K562 (cell line): ENCODE results near the gene PTOV1. TPM values are rescaled to one million over a fixed set of nuclear protein-coding genes. Genes with fewer than 3 reads are reported as not detected.

Experiments
- ATF1 ChIP-seq, 2 experiments: fragments of 450-650 bp in 1 of 2; IDR thresholded peaks; 2 replicates each; pipeline ENCODE4 v1.6.1; 2016; ENCODE audit warnings: missing compliant biosample characterization in 1 of 2, missing genetic modification characterization in 1 of 2
- C11orf30 ChIP-seq: fragments of 450-650 bp; IDR thresholded peaks from 2 replicates; pipeline ENCODE4 v1.6.1; 2016; ENCODE audit warnings: low read depth, mild to moderate bottlenecking
- CHAMP1 ChIP-seq: fragments of 450-650 bp; IDR thresholded peaks from 2 replicates; pipeline ENCODE4 v1.6.1; 2016; ENCODE audit warnings: mild to moderate bottlenecking
- ELF2 ChIP-seq: fragments of 250-450 bp; sonication (Bioruptor Pico); IDR thresholded peaks from 2 replicates; pipeline ENCODE4 v1.5.0; 2021; ENCODE audit warnings: mild to moderate bottlenecking
- EP400 ChIP-seq: fragments of 450-650 bp; IDR thresholded peaks from 2 replicates; pipeline ENCODE4 v1.6.1; 2017; ENCODE audit warnings: antibody characterized with exemption, mild to moderate bottlenecking, moderate library complexity
- FOXP1 ChIP-seq: sonication (generic); formaldehyde crosslinking; IDR thresholded peaks from 2 replicates; pipeline ENCODE4 v1.8.0; 2022; ENCODE audit warnings: mild to moderate bottlenecking, missing genetic modification reagents
- JUN ChIP-seq, 2 experiments: sonication (generic) in 1 of 2; formaldehyde crosslinking in 1 of 2; IDR thresholded peaks; 2 replicates each; pipeline versions ENCODE4 v1.6.1 to v1.8.0; 2012 to 2022; ENCODE audit warnings: borderline replicate concordance in 2 of 2, mild to moderate bottlenecking in 2 of 2, improper control_type of control experiment in 1 of 2, low read depth in 1 of 2, low read length in 1 of 2, missing genetic modification reagents in 1 of 2
- MBD1 ChIP-seq: fragments of 250-450 bp; sonication (Bioruptor Pico); IDR thresholded peaks from 2 replicates; pipeline ENCODE4 v1.8.0; 2022; ENCODE audit warnings: inconsistent platforms
- NR1H2 ChIP-seq: sonication (generic); formaldehyde crosslinking; IDR thresholded peaks from 2 replicates; pipeline ENCODE4 v1.4.0; 2020; ENCODE audit warnings: mild to moderate bottlenecking, missing genetic modification reagents
- OTX1 ChIP-seq: fragments of 450-650 bp; formaldehyde crosslinking; IDR thresholded peaks from 2 replicates; pipeline ENCODE4 v1.4.0; 2022; ENCODE audit warnings: mild to moderate bottlenecking
- PURB ChIP-seq: sonication (generic); formaldehyde crosslinking; IDR thresholded peaks from 2 replicates; pipeline ENCODE4 v1.9.0; 2021; ENCODE audit warnings: low read depth, mild to moderate bottlenecking, missing genetic modification reagents
- SRSF3 ChIP-seq: fragments of 200-400 bp; formaldehyde crosslinking; IDR thresholded peaks from 2 replicates; pipeline ENCODE4 v1.6.1; 2016; ENCODE audit warnings: mild to moderate bottlenecking, low read length, moderate library complexity; ENCODE audit not compliant: insufficient read depth
- TAF7 ChIP-seq: fragments of 450-650 bp; IDR thresholded peaks from 2 replicates; pipeline ENCODE4 v1.6.1; 2016; ENCODE audit warnings: missing genetic modification characterization, missing compliant biosample characterization
- ZBTB11 ChIP-seq, 3 experiments: fragments of 200-800 bp in 1 of 3; fragments of 250-450 bp in 1 of 3; fragments of 450-650 bp in 1 of 3; sonication (Bioruptor Pico) in 1 of 3; sonication (Bioruptor generic) in 1 of 3; formaldehyde crosslinking in 1 of 3; IDR thresholded peaks; 2 replicates each; pipeline versions ENCODE4 v1.6.1 to v1.8.0; 2016 to 2022; ENCODE audit warnings: mild to moderate bottlenecking in 2 of 3, missing genetic modification characterization in 2 of 3, missing compliant biosample characterization in 1 of 3, moderate library complexity in 1 of 3
- polyA plus RNA-seq, 8 experiments: library from polyadenylated mRNA; depleted of rRNA in 4 of 8; stranded (reverse) in 5 of 8; unstranded in 3 of 8; fragments of >200 nt; fragmentation: Nextera tagmentation in 2 of 8; fragmentation: Illumina TruSeq in 1 of 8; extraction: Ambion mirVana in 2 of 8; extraction: Trizol in 1 of 8; gene quantifications; 2 replicates each; pipeline versions ENCODE4 v1.2.1 to v1.2.3, GENCODE V29; 2011 to 2014; ENCODE audit warnings: inconsistent platforms in 1 of 8, missing spikeins in 1 of 8
- total RNA-seq, 7 experiments: library from RNA; depleted of rRNA in 6 of 7; stranded (reverse); fragments of >200 nt in 6 of 7; fragmentation: Illumina TruSeq in 2 of 7; extraction: Trizol in 2 of 7; gene quantifications; 2 replicates each; pipeline versions ENCODE4 v1.2.1 to v1.2.3, GENCODE V29; 2011 to 2021; ENCODE audit warnings: low replicate concordance in 1 of 7

The PTOV1 gene
- total and polyA plus RNA-seq, 9 of the 15 experiments (the other 6 are each of a cell fraction or from before 2014, with no cell fraction given) = 4.9 to 169 (median 43.5) TPM

GRCh38 chr19:49869484-49870308, 18.7 kb downstream of the PTOV1 start (continued):
- no peak for TF ChIP-seq CHAMP1
- TF ChIP-seq ATF1 (CRISPR knock-in tag; IDR thresholded peaks at IDR 0.05) = peak; percentile 65
- TF ChIP-seq ATF1 (tag; IDR thresholded peaks at IDR 0.05) = peak; percentile 95
- peak; percentile 46; the same call in 1 of the 2 replicates for TF ChIP-seq FOXP1
- peak; percentile 28; the same call in 1 of the 2 replicates for TF ChIP-seq JUN (IDR thresholded peaks at IDR 0.05; ENCODE audit: borderline replicate concordance, low read depth, low read length)
- no peak for TF ChIP-seq JUN (CRISPR knock-in tag; IDR thresholded peaks at IDR 0.05; ENCODE audit: borderline replicate concordance)
- 0 out of 2 replicates have a peak, but pooled peaks have one; percentile 59 for TF ChIP-seq OTX1
- TF ChIP-seq PURB (CRISPR knock-in tag) = no peak
- TF ChIP-seq C11orf30 = 0 out of 2 replicates have a peak, but pooled peaks have one; percentile 10
- TF ChIP-seq NR1H2 (CRISPR knock-in tag) = no peak
- TF ChIP-seq ELF2 (CRISPR knock-in tag) = peak; percentile 47; the same call in 1 of the 2 replicates
- no peak for TF ChIP-seq MBD1 (CRISPR knock-in tag)
- TF ChIP-seq ZBTB11 (CRISPR knock-in tag; IDR thresholded peaks at IDR 0.05) = peak in 1 of 3 experiments; percentile 65; a peak in 1 of 6 replicates
- TF ChIP-seq EP400 = peak; percentile 75
- peak; percentile 43; the same call in 1 of the 2 replicates for TF ChIP-seq TAF7 (tag)
- no peak for TF ChIP-seq SRSF3
